Gastrocnemius medialis (tissue), 4 donors: ENCODE data around the gene UFD1. TPM values are rescaled to one million over a fixed set of nuclear protein-coding genes. Genes with fewer than 3 reads are reported as not detected.
A peak's percentile ranks its signal among the peaks of the same experiment; 100 is the strongest.

Experiments
- ATAC-seq, 2 donors: fragments of 150-250 bp; one replicate each; pipeline ENCODE4 v1.9.1; 2016
- DNase-seq, 2 donors: peaks; one replicate each; pipeline ENCODE4 v3.0.0-alpha.2; 2019
- H3K27ac ChIP-seq, 4 donors: fragments of 200-600 bp; sonication (generic); 1 replicate in 1 of 4; 2 replicates in 3 of 4; pipeline ENCODE4 v1.5.1; 2016 to 2018; ENCODE audit warnings: mild to moderate bottlenecking in 2 of 4, moderate library complexity in 1 of 4
- H3K27me3 ChIP-seq, 3 donors: fragments of 200-600 bp; sonication (generic) in 2 of 3; 1 replicate in 1 of 3; 2 replicates in 2 of 3; pipeline versions ENCODE4 v1.5.1 to v1.6.0; 2016 to 2019; ENCODE audit warnings: mild to moderate bottlenecking in 1 of 3, moderate library complexity in 1 of 3
- H3K36me3 ChIP-seq, 2 donors: fragments of 200-600 bp; sonication (generic) in 1 of 2; one replicate each; pipeline ENCODE4 v1.5.1; 2017 to 2018
- H3K4me1 ChIP-seq, 2 donors: fragments of 200-600 bp; sonication (generic) in 1 of 2; one replicate each; pipeline ENCODE4 v1.5.1; 2016 to 2017; ENCODE audit warnings: mild to moderate bottlenecking in 2 of 2
- H3K4me3 ChIP-seq, 4 donors: fragments of 200-600 bp; sonication (generic) in 3 of 4; 1 replicate in 1 of 4; 2 replicates in 3 of 4; pipeline ENCODE4 v1.5.1; 2016 to 2019; ENCODE audit warnings: mild to moderate bottlenecking in 2 of 4
- H3K9me3 ChIP-seq, 3 donors: fragments of 200-600 bp; sonication (generic) in 2 of 3; 1 replicate in 1 of 3; 2 replicates in 2 of 3; pipeline ENCODE4 v1.5.1; 2016 to 2019
- CTCF ChIP-seq, 5 experiments: fragments of 450-650 bp in 3 of 5; fragments of 200-600 bp in 2 of 5; sonication (generic) in 2 of 5; IDR thresholded peaks in 4 of 5; conservative IDR thresholded peaks in 1 of 5; 1 replicate in 4 of 5; 2 replicates in 1 of 5; pipeline ENCODE4 v1.5.1; 2016 to 2019; ENCODE audit warnings: antibody characterized with exemption in 5 of 5, mild to moderate bottlenecking in 3 of 5, moderate library complexity in 3 of 5
- POLR2A ChIP-seq, 2 donors: fragments of 450-650 bp; IDR thresholded peaks; one replicate each; pipeline ENCODE4 v1.6.1; 2017; ENCODE audit warnings: antibody characterized with exemption in 2 of 2, mild to moderate bottlenecking in 2 of 2, moderate library complexity in 2 of 2
- in situ Hi-C, 4 donors: fragments of 200-750 bp; cut with MboI; loops; one replicate each; pipeline versions ENCODE4 v1.15.0 to v1.8.0; 2017; ENCODE audit warnings: low sequenced_read_pairs in 4 of 4
- intact Hi-C: fragments of 100-400 bp; cut with DNase I; formaldehyde crosslinking; loops from one replicate; pipeline ENCODE4 v1.15.1; 2023; ENCODE audit warnings: low total_unique reads
- total RNA-seq, 4 donors: library from RNA; depleted of rRNA; stranded (reverse); fragments of >200 nt; gene quantifications; one replicate each; pipeline versions ENCODE4 v1.1.0 to v1.2.3, GENCODE V29; 2016

UFD1 gene
- total RNA-seq, 4 donors from 2014 or later, result 106 to 199 (median 165) TPM

- Histone ChIP-seq H3K9me3 (no peaks in the 10 kb centered on the region), H3K27ac (no peak overlapping the region), H3K4me3 (no peak overlapping the region), H3K4me1 (peaks cover 26 to 28% of the 10 kb centered on the region in 2 donors), H3K36me3 (no peaks in the 10 kb centered on the region), H3K27me3 (no peaks in the 10 kb centered on the region)
- intact Hi-C loops (no loop called here), in situ Hi-C loops (loop anchor here in 1 of 4 donors (10.0 kb wide), 1 partner anchor 144 kb away; no protein-coding TSS in a partner anchor)
- TF ChIP-seq POLR2A (IDR thresholded peaks at IDR 0.05) (no peak), CTCF (IDR thresholded peaks at IDR 0.05 in 4 of 5, conservative IDR thresholded peaks at IDR 0.05 in 1 of 5) (no peak)
- no peak for ATAC-seq
- DNase-seq, result no peak
Observed at GRCh38 chr22:19480789-19481188, 1.8 kb upstream of the UFD1 start.

- intact Hi-C loops (no loop called here), in situ Hi-C loops (loop anchor here in 1 of 4 donors (10.0 kb wide), 1 partner anchor 145 kb away; no protein-coding TSS in a partner anchor)
- Histone ChIP-seq H3K4me1 (peaks cover 32 to 33% of the 10 kb centered on the region in 2 donors), H3K36me3 (peaks cover 0 to 4% of the 10 kb centered on the region in 2 donors), H3K4me3 (peak overlapping the region; percentile 63 to 78 (median 68)), H3K9me3 (no peaks in the 10 kb centered on the region), H3K27ac (no peak overlapping the region), H3K27me3 (no peaks in the 10 kb centered on the region)
- ATAC-seq (no peak), DNase-seq (no peak)
- no peak for TF ChIP-seq CTCF (IDR thresholded peaks at IDR 0.05 in 4 of 5, conservative IDR thresholded peaks at IDR 0.05 in 1 of 5)
- TF ChIP-seq POLR2A (IDR thresholded peaks at IDR 0.05), result no peak
Observed at GRCh38 chr22:19480173-19480568, 1.2 kb upstream of the UFD1 start.

DNA sequence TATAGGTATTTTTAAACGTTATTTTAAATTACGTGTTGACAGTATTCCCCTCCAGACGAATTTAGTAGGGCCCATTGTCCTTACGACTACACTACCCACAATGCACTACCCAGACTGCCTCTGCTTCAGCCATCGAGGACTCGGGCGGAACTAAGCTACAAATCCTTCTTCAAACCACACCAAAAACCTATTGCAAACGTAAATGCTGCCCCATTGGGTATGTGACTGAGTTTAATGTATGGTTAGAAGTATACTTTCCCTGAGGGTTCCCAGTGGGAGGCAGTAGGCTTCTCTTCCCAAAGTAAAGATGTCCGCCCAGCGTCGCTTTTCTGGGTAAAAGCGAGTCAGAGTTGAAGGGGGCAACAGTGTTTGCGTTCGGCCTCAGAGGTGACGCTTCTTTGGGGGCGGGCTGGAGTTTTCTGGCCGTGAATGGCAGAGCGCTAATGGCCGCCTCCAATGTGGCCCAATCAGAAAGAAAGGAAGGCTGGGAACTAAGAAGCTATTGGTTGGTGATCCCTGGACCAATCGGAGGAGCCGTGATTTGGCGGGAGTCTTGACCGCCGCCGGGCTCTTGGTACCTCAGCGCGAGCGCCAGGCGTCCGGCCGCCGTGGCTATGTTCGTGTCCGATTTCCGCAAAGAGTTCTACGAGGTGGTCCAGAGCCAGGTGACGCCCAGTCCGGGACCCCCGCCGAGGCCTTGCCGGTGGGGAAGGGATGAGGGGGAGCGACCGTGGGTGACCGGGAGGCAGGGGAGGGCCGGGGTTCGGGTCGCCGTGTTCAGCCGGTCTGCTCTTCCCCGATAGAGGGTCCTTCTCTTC is 571 bp upstream of the UFD1 start, which contains the start of gene CDC45:
Gene CDC45, plus strand, starts transcription at position 566 of the 818 bp plus-strand sequence. Its CDS starts 49 bp downstream, at position 615.
- Histone ChIP-seq H3K9me3 (no peaks in the 10 kb centered on the region), H3K36me3 (peaks cover 0 to 10% of the 10 kb centered on the region in 2 donors), H3K27me3 (no peaks in the 10 kb centered on the region), H3K4me3 (peak within 1 kb of the TSS; percentile 63 to 78 (median 70)), H3K27ac (peak within 1 kb of the TSS; percentile 90 to 98 (median 97)), H3K4me1 (peaks cover 33 to 35% of the 10 kb centered on the region in 2 donors)
- DNase-seq (peak; percentile 96 to 97), ATAC-seq (peak; percentile 92 to 95)
- TF ChIP-seq POLR2A (IDR thresholded peaks at IDR 0.05), result no peak
- TF ChIP-seq CTCF (IDR thresholded peaks at IDR 0.05 in 4 of 5, conservative IDR thresholded peaks at IDR 0.05 in 1 of 5), result no peak
- intact Hi-C loops (loop anchor here (1.0 to 2.0 kb wide), 7 partner anchors 32 to 357 kb away; partner anchors contain the start of genes C22orf39, CLTCL1, DGCR2 and ESS2), in situ Hi-C loops (loop anchor here in 1 of 4 donors (10.0 kb wide), 1 partner anchor 145 kb away; no protein-coding TSS in a partner anchor)

- H3K4me1 ChIP-seq, result peaks cover 41 to 43% of the 10 kb centered on the region in 2 donors
- peaks cover 0 to 21% of the 10 kb centered on the region in 2 donors for H3K36me3 ChIP-seq
- peak overlapping the region; percentile 63 to 78 (median 70) for H3K4me3 ChIP-seq
- H3K27ac ChIP-seq, result peak overlapping the region; percentile 90 to 98 (median 97)
- intact Hi-C loops (loop anchor here (2.0 kb wide), 3 partner anchors 187 to 355 kb away; partner anchors contain the start of genes CLTCL1, DGCR2 and SLC25A1), in situ Hi-C loops (no loop called here)
- ATAC-seq (no peak), DNase-seq (no peak)
- no peaks in the 10 kb centered on the region for H3K9me3 ChIP-seq
- TF ChIP-seq CTCF (IDR thresholded peaks at IDR 0.05 in 4 of 5, conservative IDR thresholded peaks at IDR 0.05 in 1 of 5), result no peak
- no peak for TF ChIP-seq POLR2A (IDR thresholded peaks at IDR 0.05)
- no peaks in the 10 kb centered on the region for H3K27me3 ChIP-seq
Observed at GRCh38 chr22:19478045-19478900, 720 bp downstream of the UFD1 start.
